Measurements from ENCODE around the gene ZBTB43. TPM values are rescaled to one million over a fixed set of nuclear protein-coding genes. Genes with fewer than 3 reads are reported as not detected.

ZBTB43 gene
- total RNA-seq, 1 experiment from 2014 or later, result 6.4 TPM

DNA sequence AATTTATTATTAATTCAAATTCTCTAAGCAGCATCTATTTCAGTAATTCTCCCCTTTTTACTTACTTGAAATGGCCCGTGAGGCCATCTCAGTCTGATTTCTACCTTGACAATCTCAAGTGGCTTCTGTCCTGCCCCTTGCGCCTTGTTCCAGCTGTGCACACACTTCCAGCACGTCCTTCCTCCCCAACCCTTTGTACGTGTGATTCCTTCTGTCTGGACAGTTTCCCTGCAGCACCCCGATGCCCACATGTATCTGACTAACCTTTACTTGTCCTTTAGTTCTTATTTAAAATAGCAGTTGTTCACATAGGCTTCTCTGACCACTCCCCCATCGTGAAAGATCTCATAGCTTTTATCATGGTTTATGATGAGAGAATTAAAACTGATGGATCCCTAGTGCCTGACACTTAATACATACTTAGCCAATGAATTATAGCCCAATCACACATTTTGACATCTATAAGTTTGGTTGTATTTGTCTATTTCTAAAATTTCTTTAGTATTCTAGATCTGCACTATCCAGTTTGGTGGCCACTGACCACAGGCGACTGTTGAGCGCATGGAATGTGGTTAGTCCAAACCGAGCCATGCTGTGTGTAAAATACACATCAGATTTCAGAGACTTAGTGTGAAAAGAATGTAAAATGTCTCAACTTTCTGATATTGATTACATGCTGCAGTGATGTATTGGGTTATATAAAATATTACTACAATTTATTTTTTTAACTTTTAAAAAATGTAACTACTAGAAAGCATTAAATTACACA is 69.9 kb downstream of the ZBTB43 start:
- Histone ChIP-seq H3K9me2 (replicated peaks; ENCODE audit: insufficient read depth, low read length) (no peaks in the 10 kb centered on the region), H3K27ac (ENCODE audit: low read length) (no peak overlapping the region), H3K4me1 (ENCODE audit: low read length) (peaks cover 13% of the 10 kb centered on the region), H3K4me3 (ENCODE audit: low read length) (no peak overlapping the region), H3K27me3 (ENCODE audit: low read length) (no peaks in the 10 kb centered on the region), H3K9ac (ENCODE audit: low read length) (no peak overlapping the region), H3K4me2 (ENCODE audit: low read depth, low read length, poor library complexity, severe bottlenecking) (no peak overlapping the region), H2AFZ (ENCODE audit: low read length) (no peak overlapping the region), H4K20me1 (ENCODE audit: insufficient read depth, low read depth, low read length) (0 out of 2 replicates have a peak, but pooled peaks cover 6% of the 10 kb centered on the region), H3K9me3 (ENCODE audit: low read length) (no peaks in the 10 kb centered on the region), H3K79me2 (ENCODE audit: low read length) (peaks cover 25% of the 10 kb centered on the region; the same call in 1 of the 2 replicates), H3K36me3 (ENCODE audit: insufficient read depth, low read length) (no peaks in the 10 kb centered on the region)
- no peak for DNase-seq

- H3K9ac ChIP-seq (ENCODE audit: low read length), result no peak overlapping the region
- H3K4me2 ChIP-seq (ENCODE audit: low read depth, low read length, poor library complexity, severe bottlenecking), result no peak overlapping the region
- H2AFZ ChIP-seq (ENCODE audit: low read length), result no peak overlapping the region
- H3K27me3 ChIP-seq (ENCODE audit: low read length), result no peaks in the 10 kb centered on the region
- peaks cover 25% of the 10 kb centered on the region; the same call in 1 of the 2 replicates for H3K79me2 ChIP-seq (ENCODE audit: low read length)
- H3K4me1 ChIP-seq (ENCODE audit: low read length), result peaks cover 13% of the 10 kb centered on the region
- no peak for DNase-seq
- H3K9me2 ChIP-seq (replicated peaks; ENCODE audit: insufficient read depth, low read length), result no peaks in the 10 kb centered on the region
- H3K4me3 ChIP-seq (ENCODE audit: low read length), result no peak overlapping the region
- no peaks in the 10 kb centered on the region for H3K9me3 ChIP-seq (ENCODE audit: low read length)
- H3K27ac ChIP-seq (ENCODE audit: low read length), result no peak overlapping the region
- 0 out of 2 replicates have a peak, but pooled peaks cover 6% of the 10 kb centered on the region for H4K20me1 ChIP-seq (ENCODE audit: insufficient read depth, low read depth, low read length)
- H3K36me3 ChIP-seq (ENCODE audit: insufficient read depth, low read length), result no peaks in the 10 kb centered on the region
Measured at GRCh38 chr9:126875756-126876510, 71.1 kb downstream of the ZBTB43 start.

DNA sequence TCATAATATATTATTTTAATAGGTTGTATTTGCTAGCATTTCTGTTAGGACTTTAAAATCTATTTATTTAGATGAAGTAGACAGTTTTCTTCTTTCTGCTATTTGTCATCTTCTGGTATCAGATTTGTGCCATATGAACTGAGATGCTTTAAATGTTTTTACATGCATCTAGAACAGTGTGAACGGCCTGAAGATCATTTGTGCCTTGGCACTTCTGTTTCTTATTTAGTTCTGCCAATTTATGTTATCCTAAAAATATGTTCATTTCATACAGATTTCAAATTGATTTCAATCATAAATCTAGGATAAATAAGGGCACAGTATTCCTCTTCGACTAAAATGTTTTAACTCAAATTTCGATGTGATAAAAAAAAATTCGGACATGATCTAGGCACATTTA is 71.7 kb downstream of the ZBTB43 start:
- Histone ChIP-seq H3K79me2 (ENCODE audit: low read length) (peaks cover 25% of the 10 kb centered on the region; the same call in 1 of the 2 replicates), H4K20me1 (ENCODE audit: insufficient read depth, low read depth, low read length) (0 out of 2 replicates have a peak, but pooled peaks cover 6% of the 10 kb centered on the region), H3K36me3 (ENCODE audit: insufficient read depth, low read length) (no peaks in the 10 kb centered on the region), H3K9ac (ENCODE audit: low read length) (no peak overlapping the region), H2AFZ (ENCODE audit: low read length) (no peak overlapping the region), H3K4me1 (ENCODE audit: low read length) (peaks cover 13% of the 10 kb centered on the region), H3K27me3 (ENCODE audit: low read length) (no peaks in the 10 kb centered on the region), H3K27ac (ENCODE audit: low read length) (no peak overlapping the region), H3K9me3 (ENCODE audit: low read length) (no peaks in the 10 kb centered on the region), H3K4me2 (ENCODE audit: low read depth, low read length, poor library complexity, severe bottlenecking) (no peak overlapping the region), H3K9me2 (replicated peaks; ENCODE audit: insufficient read depth, low read length) (no peaks in the 10 kb centered on the region), H3K4me3 (ENCODE audit: low read length) (no peak overlapping the region)
- DNase-seq, result no peak

DNA sequence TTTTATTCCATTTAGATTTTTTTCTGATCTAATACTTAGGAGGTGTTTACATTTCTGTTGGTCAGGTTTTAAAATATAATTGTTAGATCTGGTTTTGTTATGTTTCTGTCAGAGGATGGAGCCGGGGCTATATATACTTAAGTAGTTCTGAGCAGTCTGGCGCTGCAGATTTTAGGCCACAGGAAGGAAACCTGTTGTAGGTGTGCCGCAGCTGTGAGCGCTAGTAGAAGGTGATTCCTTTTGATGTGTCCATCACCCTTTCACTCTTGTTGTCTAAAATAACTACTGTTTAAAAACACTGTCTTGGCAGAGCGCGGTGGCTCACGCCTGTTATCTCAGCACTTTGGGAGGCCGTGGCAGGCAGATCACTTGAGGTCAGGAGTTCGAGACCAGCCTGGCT is 72.6 kb downstream of the ZBTB43 start:
- Histone ChIP-seq H3K27me3 (ENCODE audit: low read length) (no peaks in the 10 kb centered on the region), H3K9me3 (ENCODE audit: low read length) (no peaks in the 10 kb centered on the region), H3K4me1 (ENCODE audit: low read length) (peaks cover 13% of the 10 kb centered on the region), H4K20me1 (ENCODE audit: insufficient read depth, low read depth, low read length) (peaks cover 8% of the 10 kb centered on the region; the same call in 1 of the 2 replicates), H3K4me2 (ENCODE audit: low read depth, low read length, poor library complexity, severe bottlenecking) (no peak overlapping the region), H3K9me2 (replicated peaks; ENCODE audit: insufficient read depth, low read length) (no peaks in the 10 kb centered on the region), H3K4me3 (ENCODE audit: low read length) (no peak overlapping the region), H3K36me3 (ENCODE audit: insufficient read depth, low read length) (no peaks in the 10 kb centered on the region), H3K27ac (ENCODE audit: low read length) (no peak overlapping the region), H3K79me2 (ENCODE audit: low read length) (peaks cover 25% of the 10 kb centered on the region; the same call in 1 of the 2 replicates), H2AFZ (ENCODE audit: low read length) (no peak overlapping the region), H3K9ac (ENCODE audit: low read length) (no peak overlapping the region)
- no peak for DNase-seq

GRCh38 chr9:126879288-126879687 is 74.4 kb downstream of the ZBTB43 start:
- no peak overlapping the region for H3K4me3 ChIP-seq (ENCODE audit: low read length)
- H3K9me3 ChIP-seq (ENCODE audit: low read length), result no peaks in the 10 kb centered on the region
- H3K4me2 ChIP-seq (ENCODE audit: low read depth, low read length, poor library complexity, severe bottlenecking), result no peak overlapping the region
- no peaks in the 10 kb centered on the region for H3K9me2 ChIP-seq (replicated peaks; ENCODE audit: insufficient read depth, low read length)
- H3K36me3 ChIP-seq (ENCODE audit: insufficient read depth, low read length), result no peaks in the 10 kb centered on the region
- no peaks in the 10 kb centered on the region for H3K27me3 ChIP-seq (ENCODE audit: low read length)
- H3K9ac ChIP-seq (ENCODE audit: low read length), result no peak overlapping the region
- peaks cover 10% of the 10 kb centered on the region; the same call in 1 of the 2 replicates for H4K20me1 ChIP-seq (ENCODE audit: insufficient read depth, low read depth, low read length)
- H3K4me1 ChIP-seq (ENCODE audit: low read length), result peaks cover 11% of the 10 kb centered on the region
- H2AFZ ChIP-seq (ENCODE audit: low read length), result no peak overlapping the region
- no peak overlapping the region for H3K27ac ChIP-seq (ENCODE audit: low read length)
- no peak for DNase-seq
- peaks cover 25% of the 10 kb centered on the region; the same call in 1 of the 2 replicates for H3K79me2 ChIP-seq (ENCODE audit: low read length)

- no peak overlapping the region for H3K4me3 ChIP-seq (ENCODE audit: low read length)
- H3K9me3 ChIP-seq (ENCODE audit: low read length), result no peaks in the 10 kb centered on the region
- H3K27ac ChIP-seq (ENCODE audit: low read length), result no peak overlapping the region
- H2AFZ ChIP-seq (ENCODE audit: low read length), result no peak overlapping the region
- peaks cover 4% of the 10 kb centered on the region; the same call in 1 of the 2 replicates for H4K20me1 ChIP-seq (ENCODE audit: insufficient read depth, low read depth, low read length)
- peaks cover 17% of the 10 kb centered on the region; the same call in 1 of the 2 replicates for H3K79me2 ChIP-seq (ENCODE audit: low read length)
- no peaks in the 10 kb centered on the region for H3K36me3 ChIP-seq (ENCODE audit: insufficient read depth, low read length)
- no peak overlapping the region for H3K9ac ChIP-seq (ENCODE audit: low read length)
- no peak for DNase-seq
- no peaks in the 10 kb centered on the region for H3K27me3 ChIP-seq (ENCODE audit: low read length)
- no peaks in the 10 kb centered on the region for H3K9me2 ChIP-seq (replicated peaks; ENCODE audit: insufficient read depth, low read length)
- H3K4me2 ChIP-seq (ENCODE audit: low read depth, low read length, poor library complexity, severe bottlenecking), result no peak overlapping the region
- H3K4me1 ChIP-seq (ENCODE audit: low read length), result peaks cover 4% of the 10 kb centered on the region
Measured at GRCh38 chr9:126880226-126880946, 75.5 kb downstream of the ZBTB43 start.

DNA sequence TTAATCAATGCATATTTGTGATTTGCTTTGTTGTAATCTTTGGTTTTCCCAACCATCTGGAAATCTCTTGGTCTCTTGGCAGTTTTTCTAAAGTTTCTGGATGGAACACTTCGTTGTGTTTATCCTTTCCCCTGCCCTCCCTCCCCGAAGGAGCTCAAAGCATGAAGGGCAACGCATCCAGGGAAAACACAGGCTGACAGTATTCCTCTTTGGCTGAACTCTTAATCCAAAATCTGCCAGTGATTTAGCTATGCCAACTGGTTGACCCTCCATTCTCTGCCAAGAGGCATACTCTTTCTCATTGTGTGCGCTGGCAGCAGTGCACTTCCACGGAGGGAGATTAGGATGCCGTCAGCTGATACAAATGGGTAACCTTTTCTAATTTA is 76.1 kb downstream of the ZBTB43 start:
- H3K27me3 ChIP-seq (ENCODE audit: low read length), result no peaks in the 10 kb centered on the region
- H3K79me2 ChIP-seq (ENCODE audit: low read length), result peaks cover 12% of the 10 kb centered on the region; the same call in 1 of the 2 replicates

More for the DNA sequence above, 76.1 kb downstream of the ZBTB43 start:
- Histone ChIP-seq H2AFZ (ENCODE audit: low read length) (no peak overlapping the region), H3K4me3 (ENCODE audit: low read length) (no peak overlapping the region), H3K27ac (ENCODE audit: low read length) (no peak overlapping the region), H3K4me2 (ENCODE audit: low read depth, low read length, poor library complexity, severe bottlenecking) (no peak overlapping the region), H3K9me3 (ENCODE audit: low read length) (no peaks in the 10 kb centered on the region), H3K4me1 (ENCODE audit: low read length) (no peaks in the 10 kb centered on the region), H3K9me2 (replicated peaks; ENCODE audit: insufficient read depth, low read length) (no peaks in the 10 kb centered on the region), H3K36me3 (ENCODE audit: insufficient read depth, low read length) (no peaks in the 10 kb centered on the region), H4K20me1 (ENCODE audit: insufficient read depth, low read depth, low read length) (peaks cover 4% of the 10 kb centered on the region; the same call in 1 of the 2 replicates), H3K9ac (ENCODE audit: low read length) (no peak overlapping the region)
- DNase-seq, result no peak

Measured in Karpas-422 (cell line).